G401 (cell line): ENCODE results near the gene OR56A1. TPM values are rescaled to one million over a fixed set of nuclear protein-coding genes. Genes with fewer than 3 reads are reported as not detected.

Experiments used
- DNase-seq: peaks from one replicate; pipeline ENCODE4 v3.0.0-alpha.2; 2015; ENCODE audit warnings: low spot score
- in situ Hi-C: cut with HindIII; loops from 2 replicates; pipeline ENCODE4 v1.10.0; 2016; ENCODE audit warnings: low sequenced_read_pairs, mixed read lengths
- total RNA-seq: library from RNA; depleted of rRNA; stranded (reverse); fragments of >200 nt; shearing (Covaris generic); gene quantifications from 2 replicates; pipeline ENCODE4 v1.2.3, GENCODE V29; 2014; rRNA removed

Gene OR56A1
- total RNA-seq, 1 experiment from 2014 or later: not detected

DNA sequence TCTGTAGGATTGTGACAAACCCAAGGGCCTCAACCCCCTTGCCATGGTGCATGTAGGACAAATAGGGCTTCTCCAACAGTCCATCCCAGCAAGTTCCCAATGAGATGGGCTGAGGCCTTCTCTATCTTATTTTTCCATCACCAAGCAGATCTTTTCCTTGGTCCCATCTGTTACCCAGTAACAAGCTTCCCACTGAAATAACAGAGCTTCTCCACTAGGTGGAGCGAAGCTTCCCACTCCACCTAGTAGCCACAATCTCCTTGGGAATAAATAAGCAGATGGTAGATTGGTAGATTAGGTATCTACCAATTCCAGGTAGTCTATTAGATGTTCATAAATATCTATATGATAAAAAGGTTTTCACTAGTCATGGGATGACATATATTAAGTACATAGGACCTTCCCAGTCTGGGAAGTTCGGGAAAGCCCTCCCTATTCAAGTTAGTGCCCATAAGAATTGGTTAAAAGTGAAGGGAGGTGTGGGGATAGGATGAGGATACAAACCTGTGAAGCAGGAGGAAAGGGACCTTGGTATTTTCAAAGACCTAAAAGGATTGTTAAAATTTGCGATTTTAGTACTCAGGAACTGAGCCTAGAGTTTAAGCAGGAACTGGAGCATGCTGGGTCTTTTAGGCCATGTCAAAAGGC is 37.8 kb downstream of the OR56A1 start:
- in situ Hi-C loops: no loop called here
- peak; percentile 49 for DNase-seq

DNA sequence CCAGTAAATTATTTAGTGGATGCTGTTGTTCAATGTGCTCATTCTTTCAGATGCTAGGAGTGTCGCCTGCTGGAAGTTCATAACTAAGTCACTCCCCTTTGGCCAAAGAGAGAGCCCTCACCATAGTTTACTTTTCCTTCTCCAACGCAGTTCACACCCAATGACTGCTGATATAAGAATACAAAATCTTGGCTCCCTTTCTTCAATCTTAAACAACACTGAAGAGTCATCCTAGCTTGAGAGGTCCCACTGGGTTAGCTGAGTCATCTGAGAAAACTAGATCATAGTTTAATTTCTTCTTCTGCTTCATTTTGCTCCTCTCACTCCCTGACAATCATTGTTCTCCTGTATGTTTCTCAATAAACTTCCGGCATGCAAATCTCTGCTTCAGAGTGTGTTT is 38.4 kb downstream of the OR56A1 start:
- DNase-seq: no peak
- in situ Hi-C loops: no loop called here

DNA sequence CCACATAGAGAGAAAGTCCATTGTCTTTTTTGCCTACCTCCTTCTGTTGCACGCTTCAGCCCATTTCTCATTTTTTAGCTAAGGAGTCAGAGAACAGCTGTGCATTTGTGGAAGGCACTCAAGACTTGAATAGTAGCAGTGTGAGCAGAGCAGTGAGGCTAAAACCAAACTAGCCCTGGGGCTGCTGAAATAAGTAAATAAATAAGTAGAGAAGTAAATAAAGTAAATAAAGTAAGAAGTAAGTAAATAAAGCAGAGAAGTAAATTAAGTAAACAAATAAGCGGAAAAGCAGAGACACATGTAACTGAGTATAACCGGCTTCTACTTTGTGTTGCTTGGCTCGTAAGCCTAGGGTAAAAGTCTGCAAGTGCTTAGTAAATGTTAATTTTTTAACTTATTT is 41.4 kb downstream of the OR56A1 start:
- in situ Hi-C loops: no loop called here
- no peak for DNase-seq

DNA sequence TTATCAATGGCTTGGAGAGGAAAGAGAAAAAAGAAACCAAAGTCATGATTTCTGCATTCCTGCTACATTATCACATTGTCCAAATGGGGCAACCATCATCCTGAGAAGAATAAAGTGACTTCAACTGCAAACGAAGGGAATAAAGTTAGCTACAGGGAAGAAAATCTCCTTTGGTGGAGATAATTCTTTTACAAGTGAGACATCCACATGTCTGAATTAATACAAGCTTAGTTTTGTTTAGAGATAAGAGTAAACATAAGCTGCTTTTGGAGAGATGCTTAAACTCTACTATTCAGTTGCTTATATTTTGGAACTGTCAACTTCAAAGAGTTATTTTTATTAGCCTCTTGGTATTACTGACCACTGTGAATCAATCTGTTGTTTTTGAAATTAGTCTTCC is 43.7 kb downstream of the OR56A1 start, which contains the start of gene OR52L1:
Gene OR52L1 (minus strand): TSS at position 101 of the 400 bp plus-strand sequence. CDS start 55 bp downstream, at position 46.
- no peak for DNase-seq
- in situ Hi-C loops: no loop called here

DNA sequence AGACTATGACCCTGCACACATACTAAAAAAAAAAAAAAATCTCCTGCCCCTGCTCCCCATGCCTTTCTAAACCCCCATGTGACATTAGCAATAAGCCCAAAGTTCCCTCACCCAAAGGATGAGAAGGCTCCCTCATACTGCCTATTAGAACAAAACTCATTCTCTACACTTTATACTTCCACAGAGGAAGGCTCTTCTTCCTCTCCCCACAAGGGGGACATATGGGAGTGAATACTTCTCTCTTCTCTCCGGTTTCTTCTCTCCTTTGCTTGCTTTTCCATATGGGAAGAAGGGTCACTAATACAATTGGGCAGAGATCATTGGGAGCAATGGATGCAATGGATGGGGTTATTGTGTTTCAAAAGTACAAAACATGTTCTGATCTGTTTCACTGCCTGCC is 47.1 kb downstream of the OR56A1 start:
- in situ Hi-C loops: no loop called here
- no peak for DNase-seq

DNA sequence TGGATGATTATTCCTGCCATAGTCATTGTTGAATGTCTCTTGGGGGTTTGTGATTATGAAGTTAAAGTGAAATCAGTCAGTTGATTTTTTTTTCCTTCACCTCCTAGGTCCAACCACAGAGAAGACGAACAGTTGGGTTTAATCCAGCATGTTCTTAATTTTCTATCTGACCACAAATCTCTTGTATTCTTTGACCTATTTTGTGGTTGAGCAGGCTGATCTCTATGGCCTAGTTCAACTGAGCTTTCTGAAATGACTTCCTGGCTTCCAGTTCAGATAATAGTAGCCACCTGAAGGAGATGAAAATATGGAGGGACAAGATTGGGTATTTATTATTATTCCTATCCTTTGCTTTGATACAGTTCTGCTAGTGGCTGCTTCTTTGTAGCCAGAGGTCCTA is 57.0 kb downstream of the OR56A1 start:
- in situ Hi-C loops: no loop called here

More for the DNA sequence above, 57.0 kb downstream of the OR56A1 start:
- DNase-seq: no peak

Other genes with a start within 250 kb of the OR56A1 start
- not detected in 2 replicates for gene OR52N5, start 247.4 kb downstream of the OR56A1 start, total RNA-seq
- not detected in 2 replicates for gene OR52N1, start 239.5 kb downstream of the OR56A1 start, total RNA-seq
- not detected in 2 replicates for gene OR52N2, start 221.8 kb downstream of the OR56A1 start, total RNA-seq
- not detected in 2 replicates for gene OR52E6, start 188.9 kb downstream of the OR56A1 start, total RNA-seq
- gene OR52E8, start 173.1 kb downstream of the OR56A1 start, total RNA-seq: not detected in 2 replicates
- gene OR52E4, start 150.1 kb downstream of the OR56A1 start, total RNA-seq: not detected in 2 replicates
- gene OR52E5, start 137.6 kb downstream of the OR56A1 start, total RNA-seq: not detected in 2 replicates
- not detected in 2 replicates for gene OR56A3, start 88.5 kb downstream of the OR56A1 start, total RNA-seq
- gene OR56A5, start 62.3 kb downstream of the OR56A1 start, total RNA-seq: not detected in 2 replicates
- gene OR52L1, start 43.8 kb downstream of the OR56A1 start, total RNA-seq: not detected in 2 replicates
- gene OR56A4, start 23.8 kb downstream of the OR56A1 start, total RNA-seq: not detected in 2 replicates
- gene OR56B4, start 76.9 kb upstream of the OR56A1 start, total RNA-seq: not detected in 2 replicates
- not detected in 2 replicates for gene OR52B2, start 139.6 kb upstream of the OR56A1 start, total RNA-seq
- not detected in 2 replicates for gene OR52W1, start 168.5 kb upstream of the OR56A1 start, total RNA-seq
- not detected in 2 replicates for gene C11orf42, start 174.8 kb upstream of the OR56A1 start, total RNA-seq
- 16.1 and 38.0 TPM in 2 replicates for gene FHIP1B, start 203.9 kb upstream of the OR56A1 start, total RNA-seq
- not detected in 2 replicates for gene CNGA4, start 208.3 kb upstream of the OR56A1 start, total RNA-seq
- not detected in 2 replicates for gene CCKBR, start 229.1 kb upstream of the OR56A1 start, total RNA-seq